ENCODE data around the gene CDCA4.
"Not testable (repeated sequence)": the region's sequence is repeated elsewhere in the genome, so short reads cannot be mapped to it uniquely, and the experiment has no call there.

The CDCA4 gene

GRCh38 chr14:105049753-105050550 is 29.1 kb upstream of the CDCA4 start:
- H3K27me3 ChIP-seq (ENCODE audit: control insufficient read depth in 5 of 5, insufficient read depth in 4 of 5, low read length in 5 of 5), result peaks cover 0 to 4% (median 3%) of the 10 kb centered on the region in 5 donors
- H3K36me3 ChIP-seq (ENCODE audit: control insufficient read depth in 5 of 5, insufficient read depth in 5 of 5, low read length in 5 of 5), result peaks cover 0 to 22% (median 5%) of the 10 kb centered on the region in 5 donors
- no peaks in the 10 kb centered on the region for H3K9me3 ChIP-seq (ENCODE audit: control insufficient read depth in 5 of 5, low read length in 5 of 5)
- H3K27ac ChIP-seq (ENCODE audit: low read depth, low read length), result no peak overlapping the region
- peaks cover 0 to 11% (median 6%) of the 10 kb centered on the region in 5 donors for H3K4me1 ChIP-seq (ENCODE audit: control insufficient read depth in 5 of 5, insufficient read depth in 5 of 5, low read length in 5 of 5)
- H3K4me3 ChIP-seq (ENCODE audit: low read depth in 1 of 5, low read length in 5 of 5), result no peak overlapping the region
- H3K9ac ChIP-seq (ENCODE audit: low read length in 5 of 5), result no peak overlapping the region

GRCh38 chr14:105047283-105048016 is 26.6 kb upstream of the CDCA4 start:
- H3K36me3 ChIP-seq (ENCODE audit: control insufficient read depth in 5 of 5, insufficient read depth in 5 of 5, low read length in 5 of 5), result peaks cover 0 to 22% (median 5%) of the 10 kb centered on the region in 5 donors
- no peaks in the 10 kb centered on the region for H3K9me3 ChIP-seq (ENCODE audit: control insufficient read depth in 5 of 5, low read length in 5 of 5)
- H3K27me3 ChIP-seq (ENCODE audit: control insufficient read depth in 5 of 5, insufficient read depth in 4 of 5, low read length in 5 of 5), result peaks cover 3 to 14% (median 4%) of the 10 kb centered on the region in 5 donors
- H3K9ac ChIP-seq (ENCODE audit: low read length in 5 of 5), result no peak overlapping the region
- no peak overlapping the region for H3K4me3 ChIP-seq (ENCODE audit: low read depth in 1 of 5, low read length in 5 of 5)
- no peak overlapping the region for H3K27ac ChIP-seq (ENCODE audit: low read depth, low read length)
- peaks cover 0 to 11% (median 8%) of the 10 kb centered on the region in 5 donors for H3K4me1 ChIP-seq (ENCODE audit: control insufficient read depth in 5 of 5, insufficient read depth in 5 of 5, low read length in 5 of 5)

- Histone ChIP-seq H3K4me3 (ENCODE audit: low read depth in 1 of 5, low read length in 5 of 5) (no peak overlapping the region), H3K4me1 (ENCODE audit: control insufficient read depth in 5 of 5, insufficient read depth in 5 of 5, low read length in 5 of 5) (peaks cover 0 to 11% (median 8%) of the 10 kb centered on the region in 5 donors), H3K9me3 (ENCODE audit: control insufficient read depth in 5 of 5, low read length in 5 of 5) (no peaks in the 10 kb centered on the region), H3K27ac (ENCODE audit: low read depth, low read length) (no peak overlapping the region), H3K36me3 (ENCODE audit: control insufficient read depth in 5 of 5, insufficient read depth in 5 of 5, low read length in 5 of 5) (peaks cover 0 to 21% (median 5%) of the 10 kb centered on the region in 5 donors), H3K27me3 (ENCODE audit: control insufficient read depth in 5 of 5, insufficient read depth in 4 of 5, low read length in 5 of 5) (peaks cover 4 to 14% (median 7%) of the 10 kb centered on the region in 5 donors), H3K9ac (ENCODE audit: low read length in 5 of 5) (no peak overlapping the region)
These were observed 26.0 kb upstream of the CDCA4 start for GRCh38 chr14:105046891-105047282.

GRCh38 chr14:105045710-105046326 is 24.9 kb upstream of the CDCA4 start:
- Histone ChIP-seq H3K4me3 (ENCODE audit: low read depth in 1 of 5, low read length in 5 of 5) (no peak overlapping the region), H3K9ac (ENCODE audit: low read length in 5 of 5) (no peak overlapping the region), H3K27ac (ENCODE audit: low read depth, low read length) (no peak overlapping the region), H3K4me1 (ENCODE audit: control insufficient read depth in 5 of 5, insufficient read depth in 5 of 5, low read length in 5 of 5) (peaks cover 0 to 11% (median 8%) of the 10 kb centered on the region in 5 donors), H3K9me3 (ENCODE audit: control insufficient read depth in 5 of 5, low read length in 5 of 5) (no peaks in the 10 kb centered on the region), H3K36me3 (ENCODE audit: control insufficient read depth in 5 of 5, insufficient read depth in 5 of 5, low read length in 5 of 5) (peaks cover 0 to 11% (median 0%) of the 10 kb centered on the region in 5 donors), H3K27me3 (ENCODE audit: control insufficient read depth in 5 of 5, insufficient read depth in 4 of 5, low read length in 5 of 5) (peaks cover 4 to 14% (median 7%) of the 10 kb centered on the region in 5 donors)

GRCh38 chr14:105043641-105044040 is 22.8 kb upstream of the CDCA4 start:
- no peak overlapping the region for H3K27ac ChIP-seq (ENCODE audit: low read depth, low read length)
- no peak overlapping the region for H3K4me3 ChIP-seq (ENCODE audit: low read depth in 1 of 5, low read length in 5 of 5)
- peaks cover 0 to 6% (median 4%) of the 10 kb centered on the region in 5 donors for H3K4me1 ChIP-seq (ENCODE audit: control insufficient read depth in 5 of 5, insufficient read depth in 5 of 5, low read length in 5 of 5)
- no peaks in the 10 kb centered on the region for H3K9me3 ChIP-seq (ENCODE audit: control insufficient read depth in 5 of 5, low read length in 5 of 5)
- no peaks in the 10 kb centered on the region for H3K36me3 ChIP-seq (ENCODE audit: control insufficient read depth in 5 of 5, insufficient read depth in 5 of 5, low read length in 5 of 5)
- peaks cover 4 to 14% (median 11%) of the 10 kb centered on the region in 5 donors for H3K27me3 ChIP-seq (ENCODE audit: control insufficient read depth in 5 of 5, insufficient read depth in 4 of 5, low read length in 5 of 5)
- H3K9ac ChIP-seq (ENCODE audit: low read length in 5 of 5), result no peak overlapping the region

- H3K9ac ChIP-seq (ENCODE audit: low read length in 5 of 5), result no peak overlapping the region
- H3K9me3 ChIP-seq (ENCODE audit: control insufficient read depth in 5 of 5, low read length in 5 of 5), result no peaks in the 10 kb centered on the region
- H3K4me3 ChIP-seq (ENCODE audit: low read depth in 1 of 5, low read length in 5 of 5), result no peak overlapping the region
- H3K36me3 ChIP-seq (ENCODE audit: control insufficient read depth in 5 of 5, insufficient read depth in 5 of 5, low read length in 5 of 5), result no peaks in the 10 kb centered on the region
- peaks cover 0 to 6% (median 4%) of the 10 kb centered on the region in 5 donors for H3K4me1 ChIP-seq (ENCODE audit: control insufficient read depth in 5 of 5, insufficient read depth in 5 of 5, low read length in 5 of 5)
- no peak overlapping the region for H3K27ac ChIP-seq (ENCODE audit: low read depth, low read length)
- H3K27me3 ChIP-seq (ENCODE audit: control insufficient read depth in 5 of 5, insufficient read depth in 4 of 5, low read length in 5 of 5), result peaks cover 4 to 14% (median 11%) of the 10 kb centered on the region in 5 donors
These were observed 21.9 kb upstream of the CDCA4 start for GRCh38 chr14:105042813-105043212.

GRCh38 chr14:105041841-105042765 is 21.2 kb upstream of the CDCA4 start:
- H3K4me1 ChIP-seq (ENCODE audit: control insufficient read depth in 5 of 5, insufficient read depth in 5 of 5, low read length in 5 of 5), result peaks cover 0 to 6% (median 4%) of the 10 kb centered on the region in 5 donors
- no peaks in the 10 kb centered on the region for H3K36me3 ChIP-seq (ENCODE audit: control insufficient read depth in 5 of 5, insufficient read depth in 5 of 5, low read length in 5 of 5)
- no peak overlapping the region for H3K4me3 ChIP-seq (ENCODE audit: low read depth in 1 of 5, low read length in 5 of 5)
- peaks cover 0 to 11% (median 10%) of the 10 kb centered on the region in 5 donors for H3K27me3 ChIP-seq (ENCODE audit: control insufficient read depth in 5 of 5, insufficient read depth in 4 of 5, low read length in 5 of 5)
- no peaks in the 10 kb centered on the region for H3K9me3 ChIP-seq (ENCODE audit: control insufficient read depth in 5 of 5, low read length in 5 of 5)
- no peak overlapping the region for H3K27ac ChIP-seq (ENCODE audit: low read depth, low read length)
- no peak overlapping the region for H3K9ac ChIP-seq (ENCODE audit: low read length in 5 of 5)

- no peak overlapping the region for H3K27ac ChIP-seq (ENCODE audit: low read depth, low read length)
- no peak overlapping the region for H3K4me3 ChIP-seq (ENCODE audit: low read depth in 1 of 5, low read length in 5 of 5)
- no peak overlapping the region for H3K9ac ChIP-seq (ENCODE audit: low read length in 5 of 5)
- H3K9me3 ChIP-seq (ENCODE audit: control insufficient read depth in 5 of 5, low read length in 5 of 5), result no peaks in the 10 kb centered on the region
- H3K4me1 ChIP-seq (ENCODE audit: control insufficient read depth in 5 of 5, insufficient read depth in 5 of 5, low read length in 5 of 5), result peaks cover 0 to 2% (median 0%) of the 10 kb centered on the region in 5 donors
- H3K27me3 ChIP-seq (ENCODE audit: control insufficient read depth in 5 of 5, insufficient read depth in 4 of 5, low read length in 5 of 5), result peaks cover 0 to 9% (median 7%) of the 10 kb centered on the region in 5 donors
- H3K36me3 ChIP-seq (ENCODE audit: control insufficient read depth in 5 of 5, insufficient read depth in 5 of 5, low read length in 5 of 5), result no peaks in the 10 kb centered on the region
These were observed 18.7 kb upstream of the CDCA4 start for GRCh38 chr14:105039458-105040205.

- H3K9ac ChIP-seq (ENCODE audit: low read length in 5 of 5); H3K9me3 ChIP-seq (ENCODE audit: control insufficient read depth in 5 of 5, low read length in 5 of 5); H3K27ac ChIP-seq (ENCODE audit: low read depth, low read length); H3K4me1 ChIP-seq (ENCODE audit: control insufficient read depth in 5 of 5, insufficient read depth in 5 of 5, low read length in 5 of 5); H3K36me3 ChIP-seq (ENCODE audit: control insufficient read depth in 5 of 5, insufficient read depth in 5 of 5, low read length in 5 of 5); H3K4me3 ChIP-seq (ENCODE audit: low read depth in 1 of 5, low read length in 5 of 5): not testable (repeated sequence)
- H3K27me3 ChIP-seq (ENCODE audit: control insufficient read depth in 5 of 5, insufficient read depth in 4 of 5, low read length in 5 of 5), result peaks cover 0 to 13% (median 3%) of the 10 kb centered on the region in 5 donors
These were observed 14.7 kb upstream of the CDCA4 start for GRCh38 chr14:105035616-105036015.
